Left ventricle myocardium superior (tissue), 1 donor: Measurements from ENCODE around the gene WFDC5. TPM values are rescaled to one million over a fixed set of nuclear protein-coding genes. Genes with fewer than 3 reads are reported as not detected.
"Not testable (repeated sequence)": the region's sequence is repeated elsewhere in the genome, so short reads cannot be mapped to it uniquely, and the experiment has no call there.

Experiments
- ATAC-seq: fragments of 200-7000 bp; cut with Tn5 transposase; one replicate; pipeline ENCODE4 v1.9.1; 2020; ENCODE audit warnings: mild to moderate bottlenecking, moderate library complexity
- DNase-seq: peaks from one replicate; pipeline ENCODE4 v3.0.0-alpha.2; 2020
- intact Hi-C: fragments of 100-400 bp; cut with micrococcal nuclease; formaldehyde crosslinking; loops from one replicate; pipeline ENCODE4 v1.11.0; 2022
- long read RNA-seq: library from polyadenylated mRNA; unstranded; transcript quantifications from one replicate; pipeline ENCODE4 v2.0.0, GENCODE V29; 2021
- total RNA-seq: library from RNA; stranded (reverse); fragmentation: NEBNext Ultra II Directional; extraction: Animal tissue kit (Norgen Biotek cat#: 25700); gene quantifications from one replicate; pipeline ENCODE4 v1.2.1, GENCODE V29; 2021
- donor health status: DM: no; HTN: yes; CAD: no; lungs with severe emphysema.

Gene WFDC5
- not detected for total RNA-seq
- long read RNA-seq = 0 reads

- DNase-seq (no peak), ATAC-seq (no peak)
- intact Hi-C loops = no loop called here
Observed at GRCh38 chr20:45114465-45115385, at the start of gene WFDC5. Gene WFDC5 (minus strand): TSS chr20:45115174. CDS start chr20:45115083, 91 bp downstream.

GRCh38 chr20:45163083-45163803 lies 48.3 kb upstream of the WFDC5 start:
- ATAC-seq (no peak), DNase-seq (no peak)
- intact Hi-C loops = no loop called here

GRCh38 chr20:45157962-45158361 lies 43.0 kb upstream of the WFDC5 start:
- ATAC-seq = no peak
- intact Hi-C loops = no loop called here

GRCh38 chr20:45156713-45157112 lies 41.7 kb upstream of the WFDC5 start:
- intact Hi-C loops = no loop called here

More at GRCh38 chr20:45157962-45158361, 43.0 kb upstream of the WFDC5 start:
- DNase-seq = no peak

GRCh38 chr20:45154794-45155193 lies 39.8 kb upstream of the WFDC5 start:
- DNase-seq, intact Hi-C loops, ATAC-seq: not testable (repeated sequence)

More at GRCh38 chr20:45156713-45157112, 41.7 kb upstream of the WFDC5 start:
- DNase-seq = no peak
- ATAC-seq = no peak

- ATAC-seq (no peak), DNase-seq (no peak)
- intact Hi-C loops = no loop called here
Observed at GRCh38 chr20:45154183-45154582, 39.2 kb upstream of the WFDC5 start.

GRCh38 chr20:45153752-45154151 lies 38.8 kb upstream of the WFDC5 start:
- no peak for ATAC-seq
- intact Hi-C loops = no loop called here
- DNase-seq = no peak

GRCh38 chr20:45153147-45153546 lies 38.2 kb upstream of the WFDC5 start:
- intact Hi-C loops = no loop called here
- ATAC-seq (no peak), DNase-seq (no peak)

- DNase-seq = no peak
- no peak for ATAC-seq
- intact Hi-C loops = no loop called here
Observed at GRCh38 chr20:45152405-45152804, 37.4 kb upstream of the WFDC5 start.

- ATAC-seq (no peak), DNase-seq (no peak)
- intact Hi-C loops = no loop called here
Observed at GRCh38 chr20:45149062-45149461, 34.1 kb upstream of the WFDC5 start.

GRCh38 chr20:45140836-45141235 lies 25.9 kb upstream of the WFDC5 start:
- DNase-seq = no peak
- intact Hi-C loops = no loop called here

GRCh38 chr20:45139733-45140375 lies 24.9 kb upstream of the WFDC5 start:
- intact Hi-C loops, ATAC-seq, DNase-seq: not testable (repeated sequence)

More at GRCh38 chr20:45140836-45141235, 25.9 kb upstream of the WFDC5 start:
- no peak for ATAC-seq

- no peak for ATAC-seq
- intact Hi-C loops = no loop called here
- DNase-seq = peak; percentile 49
Observed at GRCh38 chr20:45138561-45139300, 23.8 kb upstream of the WFDC5 start.

- intact Hi-C loops = no loop called here
- DNase-seq (no peak), ATAC-seq (no peak)
Observed at GRCh38 chr20:45136911-45137310, 21.9 kb upstream of the WFDC5 start.

GRCh38 chr20:45128099-45128498 lies 13.1 kb upstream of the WFDC5 start:
- ATAC-seq (no peak), DNase-seq (no peak)
- intact Hi-C loops = no loop called here

- DNase-seq (no peak), ATAC-seq (no peak)
- intact Hi-C loops = no loop called here
Observed at GRCh38 chr20:45124365-45124764, 9.4 kb upstream of the WFDC5 start, which contains the start of gene WFDC12. Gene WFDC12 (minus strand): TSS chr20:45124465. CDS start chr20:45124447, 18 bp downstream.

GRCh38 chr20:45121388-45121787 lies 6.4 kb upstream of the WFDC5 start:
- ATAC-seq = no peak
- intact Hi-C loops = no loop called here
- DNase-seq = no peak

GRCh38 chr20:45119556-45120266 lies 4.7 kb upstream of the WFDC5 start:
- DNase-seq = no peak
- ATAC-seq = no peak
- intact Hi-C loops = no loop called here
